ENCODE results near the gene OMA1. TPM values are rescaled to one million over a fixed set of nuclear protein-coding genes. Genes with fewer than 3 reads are reported as not detected.
"Not testable (repeated sequence)": the region's sequence is repeated elsewhere in the genome, so short reads cannot be mapped to it uniquely, and the experiment has no call there.

Gene OMA1
- total and polyA plus RNA-seq, 9 donors: 8.1 to 51.5 (median 35.6) TPM

DNA sequence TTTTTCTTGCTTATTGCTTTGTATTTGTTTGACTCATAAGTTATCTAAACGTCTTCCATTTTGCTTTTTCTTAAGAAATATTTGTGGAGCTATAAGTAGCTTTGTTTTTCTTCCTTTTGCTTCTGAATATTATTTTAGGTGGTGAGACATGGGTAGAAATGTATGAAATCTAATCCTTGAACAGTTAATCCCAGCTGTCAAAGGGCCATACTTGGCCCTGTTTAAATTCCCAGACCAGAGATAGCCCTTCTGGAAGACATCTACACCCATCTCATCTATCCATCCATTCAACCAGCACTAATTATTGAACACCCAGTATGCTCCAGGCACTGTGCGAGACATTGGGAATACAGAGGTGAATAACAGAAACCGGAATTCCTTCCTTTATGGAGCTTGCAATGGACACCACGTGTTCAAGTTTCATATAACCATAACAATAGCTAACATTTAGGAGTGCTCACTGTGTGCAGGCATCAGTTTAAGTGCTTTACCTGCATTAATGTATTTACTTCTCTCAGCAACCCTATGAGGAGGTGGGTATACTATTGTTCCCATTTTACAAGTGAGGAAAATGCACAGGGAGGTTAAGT is 21.8 kb upstream of the OMA1 start:
- Histone ChIP-seq H3K9me3 (no peaks in the 10 kb centered on the region), H3K4me3 (no peak overlapping the region), H3K27ac (no peak overlapping the region), H3K4me1 (ENCODE audit: insufficient read depth) (no peaks in the 10 kb centered on the region), H3K36me3 (no peaks in the 10 kb centered on the region), H3K27me3 (no peaks in the 10 kb centered on the region)
- TF ChIP-seq, protein P1, sequence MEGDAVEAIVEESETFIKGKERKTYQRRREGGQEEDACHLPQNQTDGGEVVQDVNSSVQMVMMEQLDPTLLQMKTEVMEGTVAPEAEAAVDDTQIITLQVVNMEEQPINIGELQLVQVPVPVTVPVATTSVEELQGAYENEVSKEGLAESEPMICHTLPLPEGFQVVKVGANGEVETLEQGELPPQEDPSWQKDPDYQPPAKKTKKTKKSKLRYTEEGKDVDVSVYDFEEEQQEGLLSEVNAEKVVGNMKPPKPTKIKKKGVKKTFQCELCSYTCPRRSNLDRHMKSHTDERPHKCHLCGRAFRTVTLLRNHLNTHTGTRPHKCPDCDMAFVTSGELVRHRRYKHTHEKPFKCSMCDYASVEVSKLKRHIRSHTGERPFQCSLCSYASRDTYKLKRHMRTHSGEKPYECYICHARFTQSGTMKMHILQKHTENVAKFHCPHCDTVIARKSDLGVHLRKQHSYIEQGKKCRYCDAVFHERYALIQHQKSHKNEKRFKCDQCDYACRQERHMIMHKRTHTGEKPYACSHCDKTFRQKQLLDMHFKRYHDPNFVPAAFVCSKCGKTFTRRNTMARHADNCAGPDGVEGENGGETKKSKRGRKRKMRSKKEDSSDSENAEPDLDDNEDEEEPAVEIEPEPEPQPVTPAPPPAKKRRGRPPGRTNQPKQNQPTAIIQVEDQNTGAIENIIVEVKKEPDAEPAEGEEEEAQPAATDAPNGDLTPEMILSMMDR (IDR thresholded peaks at IDR 0.05): no peak
- TF ChIP-seq EP300 (IDR thresholded peaks at IDR 0.05) (no peak), POLR2A (IDR thresholded peaks at IDR 0.05) (no peak)
- DNase-seq: no peak
- 59 to 68% (median 64%) methylated on average over 4 of the region's 4 CpGs for WGBS, 3 donors
- intact Hi-C loops (cut with DNase I): no loop called here

- 91 to 96% (median 95%) methylated on average over 3 of the region's 3 CpGs for WGBS, 3 donors
- H3K27me3 ChIP-seq: no peaks in the 10 kb centered on the region
- no peak overlapping the region for H3K4me3 ChIP-seq
Measured at GRCh38 chr1:58566339-58566738, 19.8 kb upstream of the OMA1 start.

DNA sequence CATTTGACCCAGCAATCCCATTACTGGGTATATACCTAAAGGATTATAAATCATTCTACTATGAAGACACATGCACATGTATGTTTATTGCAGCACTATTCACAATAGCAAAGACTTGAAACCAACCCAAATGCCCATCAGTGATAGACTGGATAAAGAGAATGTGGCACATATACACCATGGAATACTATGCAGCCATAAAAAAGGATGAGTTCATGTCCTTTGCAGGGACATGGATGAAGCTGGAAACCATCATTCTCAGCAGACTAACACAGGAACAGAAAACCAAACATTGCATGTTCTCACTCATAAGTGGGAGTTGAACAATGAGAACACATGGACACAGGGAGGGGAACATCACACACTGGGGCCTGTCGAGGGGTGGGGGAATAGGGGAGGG is 17.2 kb upstream of the OMA1 start:
- H3K4me1 ChIP-seq (ENCODE audit: insufficient read depth); H3K27ac ChIP-seq; DNase-seq; H3K27me3 ChIP-seq; H3K9me3 ChIP-seq; intact Hi-C loops (cut with DNase I); H3K4me3 ChIP-seq; H3K36me3 ChIP-seq: not testable (repeated sequence)
- WGBS, 3 donors: 83 to 90% (median 83%) methylated on average over 1 of the region's 1 CpG

More at GRCh38 chr1:58566339-58566738, 19.8 kb upstream of the OMA1 start:
- no peak for DNase-seq
- H3K36me3 ChIP-seq: no peaks in the 10 kb centered on the region
- no peaks in the 10 kb centered on the region for H3K9me3 ChIP-seq
- intact Hi-C loops (cut with DNase I): no loop called here
- no peak overlapping the region for H3K27ac ChIP-seq
- TF ChIP-seq EP300 (IDR thresholded peaks at IDR 0.05): no peak
- TF ChIP-seq POLR2A (IDR thresholded peaks at IDR 0.05): no peak
- TF ChIP-seq, protein P1 (IDR thresholded peaks at IDR 0.05): no peak
- H3K4me1 ChIP-seq (ENCODE audit: insufficient read depth): no peaks in the 10 kb centered on the region

- H3K9me3 ChIP-seq: no peaks in the 10 kb centered on the region
- H3K27me3 ChIP-seq: no peaks in the 10 kb centered on the region
- no peak overlapping the region for H3K27ac ChIP-seq
- no peaks in the 10 kb centered on the region for H3K36me3 ChIP-seq
- TF ChIP-seq POLR2A (IDR thresholded peaks at IDR 0.05) (no peak), EP300 (IDR thresholded peaks at IDR 0.05) (no peak)
- TF ChIP-seq, protein P1 (IDR thresholded peaks at IDR 0.05): no peak
- no peak overlapping the region for H3K4me3 ChIP-seq
- 69 to 77% (median 75%) methylated on average over 6 of the region's 6 CpGs for WGBS, 3 donors
- intact Hi-C loops (cut with DNase I): no loop called here
- DNase-seq: no peak
- H3K4me1 ChIP-seq (ENCODE audit: insufficient read depth): no peaks in the 10 kb centered on the region
Measured at GRCh38 chr1:58561633-58562032, 15.1 kb upstream of the OMA1 start.

DNA sequence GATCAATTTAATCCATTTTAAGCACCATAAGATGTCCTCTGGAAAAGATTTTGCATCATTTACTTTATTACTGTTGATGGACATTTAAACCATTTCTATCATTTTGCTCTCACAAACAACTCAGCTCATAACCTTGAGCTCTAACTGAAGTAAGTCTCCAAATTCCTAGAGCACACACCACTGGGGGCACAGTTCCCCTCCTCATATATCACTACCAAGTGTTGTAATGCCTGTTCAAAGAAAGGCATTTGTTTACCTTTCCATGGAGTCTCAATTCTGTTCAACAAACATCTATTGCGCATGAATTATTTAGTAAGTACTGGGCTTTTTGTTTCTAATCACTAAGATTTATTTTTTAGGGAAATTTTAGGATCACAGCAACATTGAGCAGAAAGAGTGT is 8.9 kb upstream of the OMA1 start:
- no peaks in the 10 kb centered on the region for H3K36me3 ChIP-seq
- intact Hi-C loops (cut with DNase I): no loop called here

More for the DNA sequence above, 8.9 kb upstream of the OMA1 start:
- Histone ChIP-seq H3K27me3 (no peaks in the 10 kb centered on the region), H3K4me1 (ENCODE audit: insufficient read depth) (peaks cover 4% of the 10 kb centered on the region), H3K9me3 (no peaks in the 10 kb centered on the region), H3K4me3 (no peak overlapping the region), H3K27ac (no peak overlapping the region)
- DNase-seq: no peak
- 86 to 95% (median 93%) methylated on average over 1 of the region's 1 CpG for WGBS, 3 donors
- TF ChIP-seq, protein P1 (IDR thresholded peaks at IDR 0.05): no peak
- TF ChIP-seq EP300 (IDR thresholded peaks at IDR 0.05) (no peak), POLR2A (IDR thresholded peaks at IDR 0.05) (no peak)

All from ovary (tissue), 9 donors.